ENCODE data around the gene CCDC170.

CCDC170 gene

DNA sequence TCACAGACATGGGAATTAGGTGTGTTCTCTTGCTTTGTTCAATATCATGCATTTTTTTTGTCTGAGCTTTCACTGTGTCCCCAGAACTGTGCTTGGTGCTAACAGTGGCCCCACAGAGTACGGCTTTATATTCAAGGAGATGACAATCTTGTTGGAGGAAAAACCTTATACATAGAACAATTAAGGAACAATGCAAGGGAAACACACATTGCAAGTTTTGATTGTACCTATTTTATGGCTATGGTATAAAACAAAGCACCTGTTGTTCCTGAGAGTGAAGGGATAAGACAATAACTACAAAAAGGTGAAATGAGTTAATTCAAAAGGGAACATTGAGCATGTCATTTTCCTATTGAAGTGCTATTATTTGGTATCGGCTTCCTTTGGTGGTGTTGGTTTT lies 169.7 kb downstream of the CCDC170 start:
- TF ChIP-seq, protein P1, sequence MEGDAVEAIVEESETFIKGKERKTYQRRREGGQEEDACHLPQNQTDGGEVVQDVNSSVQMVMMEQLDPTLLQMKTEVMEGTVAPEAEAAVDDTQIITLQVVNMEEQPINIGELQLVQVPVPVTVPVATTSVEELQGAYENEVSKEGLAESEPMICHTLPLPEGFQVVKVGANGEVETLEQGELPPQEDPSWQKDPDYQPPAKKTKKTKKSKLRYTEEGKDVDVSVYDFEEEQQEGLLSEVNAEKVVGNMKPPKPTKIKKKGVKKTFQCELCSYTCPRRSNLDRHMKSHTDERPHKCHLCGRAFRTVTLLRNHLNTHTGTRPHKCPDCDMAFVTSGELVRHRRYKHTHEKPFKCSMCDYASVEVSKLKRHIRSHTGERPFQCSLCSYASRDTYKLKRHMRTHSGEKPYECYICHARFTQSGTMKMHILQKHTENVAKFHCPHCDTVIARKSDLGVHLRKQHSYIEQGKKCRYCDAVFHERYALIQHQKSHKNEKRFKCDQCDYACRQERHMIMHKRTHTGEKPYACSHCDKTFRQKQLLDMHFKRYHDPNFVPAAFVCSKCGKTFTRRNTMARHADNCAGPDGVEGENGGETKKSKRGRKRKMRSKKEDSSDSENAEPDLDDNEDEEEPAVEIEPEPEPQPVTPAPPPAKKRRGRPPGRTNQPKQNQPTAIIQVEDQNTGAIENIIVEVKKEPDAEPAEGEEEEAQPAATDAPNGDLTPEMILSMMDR (conservative IDR thresholded peaks at IDR 0.05; ENCODE audit: control insufficient read depth, insufficient read depth, low read depth, low read length): no peak
- no peak for DNase-seq (ENCODE audit: low read depth)

DNA sequence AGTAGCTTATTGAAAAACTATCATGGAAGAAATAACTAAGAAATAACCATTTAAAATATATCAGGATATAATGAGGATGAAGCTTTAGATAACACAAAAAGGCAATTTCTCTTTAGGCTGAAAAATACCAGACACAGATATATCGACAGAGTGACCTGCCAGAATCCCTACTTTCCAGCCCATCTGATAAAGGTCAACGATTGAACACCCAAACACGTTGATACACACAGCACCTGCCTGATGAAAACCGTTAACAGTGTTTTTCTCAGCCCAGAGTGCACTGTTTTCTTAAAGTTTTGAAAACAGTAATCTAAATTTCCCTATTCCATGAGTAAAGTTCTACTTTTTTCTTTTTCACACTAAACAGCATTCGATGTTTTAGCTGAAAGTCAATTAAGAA lies 170.6 kb downstream of the CCDC170 start:
- no peak for DNase-seq (ENCODE audit: low read depth)

More for the DNA sequence above, 169.7 kb downstream of the CCDC170 start:
- no peak overlapping the region for H3K4me3 ChIP-seq (ENCODE audit: control insufficient read depth, low read depth, low read length)

DNA sequence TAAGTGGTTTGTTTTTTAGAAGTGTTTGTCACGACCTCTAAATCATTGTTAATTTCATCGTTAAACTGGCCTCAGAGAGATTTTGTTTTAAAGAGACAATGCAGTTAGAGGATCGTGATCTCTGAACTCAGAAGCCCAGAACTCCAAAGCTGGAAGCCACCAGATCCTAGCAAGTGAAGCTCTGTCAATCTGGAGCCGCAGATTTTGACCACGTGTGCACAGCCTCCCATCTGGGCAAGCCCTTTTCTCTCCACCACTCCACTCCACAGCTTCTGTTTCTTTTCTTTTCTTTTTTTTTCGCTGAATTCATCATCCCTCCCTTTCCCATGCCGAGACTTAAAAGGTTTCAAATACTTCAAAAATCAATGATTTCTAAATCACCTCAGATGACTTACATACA lies 171.5 kb downstream of the CCDC170 start:
- H3K4me3 ChIP-seq (ENCODE audit: control insufficient read depth, low read depth, low read length): no peak overlapping the region
- TF ChIP-seq, protein P1 (conservative IDR thresholded peaks at IDR 0.05; ENCODE audit: control insufficient read depth, insufficient read depth, low read depth, low read length): no peak
- DNase-seq (ENCODE audit: low read depth): no peak

More for the DNA sequence above, 170.6 kb downstream of the CCDC170 start:
- H3K4me3 ChIP-seq (ENCODE audit: control insufficient read depth, low read depth, low read length): no peak overlapping the region
- TF ChIP-seq, protein P1 (conservative IDR thresholded peaks at IDR 0.05; ENCODE audit: control insufficient read depth, insufficient read depth, low read depth, low read length): no peak

DNA sequence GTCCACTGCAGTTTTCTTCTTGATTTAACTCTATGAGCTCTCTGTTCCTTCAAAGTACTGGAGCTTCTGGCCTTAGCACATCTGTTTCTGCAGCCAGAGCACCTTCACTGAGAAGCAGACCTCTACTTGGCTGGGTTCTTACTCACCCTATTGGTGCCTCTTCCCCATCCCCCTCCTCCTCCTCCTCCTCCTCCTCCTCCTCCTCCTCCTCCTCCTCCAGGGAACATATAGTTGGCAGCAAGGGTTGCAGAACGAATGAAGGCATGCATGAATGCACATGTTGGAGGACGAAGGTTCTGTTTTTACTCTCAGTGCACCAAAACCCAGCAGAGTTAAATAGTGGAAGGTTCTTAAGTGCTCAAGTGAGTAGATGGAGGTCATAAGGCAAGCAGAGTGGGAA lies 172.7 kb downstream of the CCDC170 start:
- no peak overlapping the region for H3K4me3 ChIP-seq (ENCODE audit: control insufficient read depth, low read depth, low read length)
- TF ChIP-seq, protein P1 (conservative IDR thresholded peaks at IDR 0.05; ENCODE audit: control insufficient read depth, insufficient read depth, low read depth, low read length): no peak
- DNase-seq (ENCODE audit: low read depth): no peak

DNA sequence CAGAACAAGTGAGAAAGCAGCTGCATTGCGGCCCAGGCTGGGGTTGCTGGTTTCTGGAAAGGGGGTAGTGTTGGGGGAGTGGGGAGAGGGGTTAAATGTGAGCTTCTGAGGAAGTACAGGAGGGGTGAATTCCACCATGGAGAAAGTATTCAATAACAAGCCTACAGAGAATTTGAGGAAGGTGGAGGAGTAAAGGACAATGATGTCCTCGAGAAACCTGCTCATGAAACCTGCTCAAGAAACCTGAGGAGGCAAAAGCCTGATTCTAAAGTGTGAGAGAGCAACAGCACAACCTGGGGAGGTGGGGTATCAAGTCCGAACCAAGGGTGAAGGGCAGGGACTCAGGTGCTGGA lies 175.4 kb downstream of the CCDC170 start:
- no peak for DNase-seq (ENCODE audit: low read depth)
- TF ChIP-seq, protein P1 (conservative IDR thresholded peaks at IDR 0.05; ENCODE audit: control insufficient read depth, insufficient read depth, low read depth, low read length): no peak
- H3K4me3 ChIP-seq (ENCODE audit: control insufficient read depth, low read depth, low read length): no peak overlapping the region

DNA sequence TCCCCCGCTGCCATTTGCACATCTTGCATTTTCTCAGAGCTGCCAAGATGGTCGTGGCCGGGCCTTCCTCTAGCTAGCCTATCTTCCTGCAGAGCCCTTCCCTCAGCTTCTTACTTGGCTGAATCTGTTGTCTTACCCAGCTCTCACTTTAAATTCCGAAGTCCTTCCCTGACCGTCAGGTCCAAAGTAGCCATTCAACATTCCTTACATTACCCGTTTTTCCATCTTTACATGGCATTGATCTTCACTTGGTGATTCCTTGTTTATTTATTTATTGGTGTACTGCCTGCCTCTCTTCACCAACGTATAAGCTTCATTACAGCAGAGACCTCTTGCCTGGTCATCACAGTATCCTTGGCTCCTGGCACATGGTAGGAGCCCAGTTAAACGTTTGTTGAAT lies 176.3 kb downstream of the CCDC170 start:
- TF ChIP-seq, protein P1 (conservative IDR thresholded peaks at IDR 0.05; ENCODE audit: control insufficient read depth, insufficient read depth, low read depth, low read length): no peak

More for the DNA sequence above, 176.3 kb downstream of the CCDC170 start:
- no peak overlapping the region for H3K4me3 ChIP-seq (ENCODE audit: control insufficient read depth, low read depth, low read length)
- no peak for DNase-seq (ENCODE audit: low read depth)

Data from fibroblast of mammary gland (primary cell).